K562 (cell line): ENCODE measurements around the gene PDPK1. TPM values are rescaled to one million over a fixed set of nuclear protein-coding genes. Genes with fewer than 3 reads are reported as not detected.

Source experiments
- ATF2 ChIP-seq: sonication (generic); formaldehyde crosslinking; IDR thresholded peaks from 2 replicates; pipeline ENCODE4 v1.8.1; 2022; ENCODE audit warnings: missing genetic modification reagents
- BRD9 ChIP-seq: fragments of 450-650 bp; IDR thresholded peaks from 2 replicates; pipeline ENCODE4 v1.6.1; 2018; ENCODE audit warnings: low read depth; ENCODE audit not compliant: partially characterized antibody
- CC2D1A ChIP-seq: fragments of 450-650 bp; IDR thresholded peaks from 2 replicates; pipeline ENCODE4 v1.6.1; 2017; ENCODE audit warnings: mild to moderate bottlenecking
- ELF1 ChIP-seq: fragments of 200-800 bp; sonication (Bioruptor generic); IDR thresholded peaks from 2 replicates; pipeline ENCODE4 v1.6.1; 2016; ENCODE audit warnings: missing genetic modification characterization, missing compliant biosample characterization
- ETS2 ChIP-seq: IDR thresholded peaks from 2 replicates; pipeline ENCODE4 v1.6.1; 2016; ENCODE audit warnings: borderline replicate concordance, missing genetic modification characterization, mild to moderate bottlenecking, moderate library complexity, missing compliant biosample characterization; ENCODE audit not compliant: poor library complexity, severe bottlenecking
- HEY1 ChIP-seq: fragments of 250-450 bp; sonication (Bioruptor Pico); IDR thresholded peaks from 2 replicates; pipeline ENCODE4 v1.5.0; 2020; ENCODE audit warnings: mild to moderate bottlenecking, moderate library complexity, borderline replicate concordance
- KDM1A ChIP-seq, 2 experiments: fragments of 450-650 bp; IDR thresholded peaks; 2 replicates each; pipeline ENCODE4 v1.6.1; 2016; ENCODE audit warnings: mild to moderate bottlenecking in 2 of 2
- MECOM ChIP-seq: fragments of 250-450 bp; sonication (Bioruptor Pico); IDR thresholded peaks from 2 replicates; pipeline ENCODE4 v1.8.0; 2022; ENCODE audit warnings: inconsistent platforms
- MEF2D ChIP-seq: conservative IDR thresholded peaks from 2 replicates; pipeline ENCODE4 v1.6.1; 2016; ENCODE audit warnings: low read depth, missing genetic modification characterization, missing compliant biosample characterization
- MEIS2 ChIP-seq: fragments of 450-650 bp; IDR thresholded peaks from 2 replicates; pipeline ENCODE4 v1.6.1; 2014; ENCODE audit warnings: mild to moderate bottlenecking; ENCODE audit not compliant: partially characterized antibody
- PHTF2 ChIP-seq: fragments of 250-450 bp; sonication (Bioruptor Pico); IDR thresholded peaks from 2 replicates; pipeline ENCODE4 v1.5.0; 2021; ENCODE audit warnings: mild to moderate bottlenecking
- POLR2AphosphoS5 ChIP-seq: IDR thresholded peaks from 2 replicates; pipeline ENCODE4 v1.6.1; 2011; ENCODE audit warnings: mild to moderate bottlenecking, low read depth, low read length, moderate library complexity; ENCODE audit not compliant: control insufficient read depth, insufficient read depth
- POU5F1 ChIP-seq: fragments of 150-350 bp; IDR thresholded peaks from 2 replicates; pipeline ENCODE4 v1.6.1; 2014; ENCODE audit warnings: borderline replicate concordance, low read length, low read depth, mild to moderate bottlenecking; ENCODE audit not compliant: partially characterized antibody
- RBM17 ChIP-seq: fragments of 200-400 bp; formaldehyde crosslinking; IDR thresholded peaks from 2 replicates; pipeline ENCODE4 v1.6.1; 2017; ENCODE audit warnings: low read depth, mild to moderate bottlenecking, low read length, borderline replicate concordance
- RFX1 ChIP-seq: fragments of 450-650 bp; IDR thresholded peaks from 2 replicates; pipeline ENCODE4 v1.6.1; 2016; ENCODE audit warnings: mild to moderate bottlenecking, moderate library complexity
- SAP30 ChIP-seq: fragments of 200-600 bp; sonication (generic); IDR thresholded peaks from 2 replicates; pipeline ENCODE4 v1.6.1; 2012; ENCODE audit warnings: borderline replicate concordance, low read depth, mild to moderate bottlenecking, moderate library complexity, low read length, control low read depth, inconsistent platforms; ENCODE audit not compliant: insufficient read depth, poor library complexity, severe bottlenecking
- SMAD4 ChIP-seq: fragments of 250-450 bp; sonication (Bioruptor Pico); conservative IDR thresholded peaks from 2 replicates; pipeline ENCODE4 v1.8.0; 2021; ENCODE audit warnings: inconsistent platforms, mild to moderate bottlenecking, moderate library complexity
- TFE3 ChIP-seq: fragments of 450-650 bp; formaldehyde crosslinking; IDR thresholded peaks from 2 replicates; pipeline ENCODE4 v1.4.0; 2020; ENCODE audit warnings: mild to moderate bottlenecking, mixed read lengths
- YY1 ChIP-seq, 3 experiments: IDR thresholded peaks; 2 replicates each; pipeline ENCODE4 v1.6.1; 2011; ENCODE audit warnings: low read length in 2 of 3, mild to moderate bottlenecking in 2 of 3, moderate library complexity in 2 of 3, borderline replicate concordance in 1 of 3, control low read depth in 1 of 3, low read depth in 1 of 3; ENCODE audit not compliant: insufficient read depth in 3 of 3, insufficient replicate concordance in 2 of 3, control insufficient read depth in 1 of 3, insufficient read length in 1 of 3; ENCODE audit errors: extremely low read depth in 1 of 3
- ZBTB9 ChIP-seq: fragments of 450-650 bp; formaldehyde crosslinking; IDR thresholded peaks from 2 replicates; pipeline ENCODE4 v1.4.0; 2020; ENCODE audit warnings: mild to moderate bottlenecking, moderate library complexity
- ZNF3 ChIP-seq: fragments of 250-450 bp; sonication (Bioruptor Pico); IDR thresholded peaks from 2 replicates; pipeline ENCODE4 v1.5.0; 2021; ENCODE audit warnings: mild to moderate bottlenecking, moderate library complexity
- ZNF324 ChIP-seq: fragments of 250-450 bp; sonication (Bioruptor Pico); IDR thresholded peaks from 2 replicates; pipeline ENCODE4 v1.4.0; 2020; ENCODE audit warnings: mild to moderate bottlenecking
- ZNF76 ChIP-seq: fragments of 250-450 bp; sonication (Bioruptor Pico); IDR thresholded peaks from 2 replicates; pipeline ENCODE4 v1.4.0; 2020; ENCODE audit warnings: mild to moderate bottlenecking, moderate library complexity, borderline replicate concordance
- polyA plus RNA-seq, 8 experiments: library from polyadenylated mRNA; depleted of rRNA in 4 of 8; stranded (reverse) in 5 of 8; unstranded in 3 of 8; fragments of >200 nt; fragmentation: Nextera tagmentation in 2 of 8; fragmentation: Illumina TruSeq in 1 of 8; extraction: Ambion mirVana in 2 of 8; extraction: Trizol in 1 of 8; gene quantifications; 2 replicates each; pipeline versions ENCODE4 v1.2.1 to v1.2.3, GENCODE V29; 2011 to 2014; ENCODE audit warnings: inconsistent platforms in 1 of 8, missing spikeins in 1 of 8
- total RNA-seq, 7 experiments: library from RNA; depleted of rRNA in 6 of 7; stranded (reverse); fragments of >200 nt in 6 of 7; fragmentation: Illumina TruSeq in 2 of 7; extraction: Trizol in 2 of 7; gene quantifications; 2 replicates each; pipeline versions ENCODE4 v1.2.1 to v1.2.3, GENCODE V29; 2011 to 2021; ENCODE audit warnings: low replicate concordance in 1 of 7

The PDPK1 gene
- total and polyA plus RNA-seq, 9 of the 15 experiments (the other 6 are each of a cell fraction or from before 2014, with no cell fraction given) = 4.0 to 37.2 (median 18.7) TPM

- TF ChIP-seq PHTF2 = no peak
- no peak for TF ChIP-seq MECOM (CRISPR knock-in tag)
- no peak for TF ChIP-seq ATF2
- no peak for TF ChIP-seq SMAD4
- TF ChIP-seq BRD9 = no peak
- TF ChIP-seq MEIS2 = peak; percentile 84
- no peak for TF ChIP-seq SAP30
- no peak for TF ChIP-seq ZNF3
- TF ChIP-seq POLR2AphosphoS5 = 0 out of 2 replicates have a peak, but pooled peaks have one; percentile 40
- no peak for TF ChIP-seq CC2D1A
- no peak for TF ChIP-seq ELF1 (tag)
- no peak; the same call in 1 of the 2 replicates for TF ChIP-seq ZBTB9 (CRISPR knock-in tag)
- no peak for TF ChIP-seq RFX1
- no peak for TF ChIP-seq ETS2 (tag)
- 0 out of 2 replicates have a peak, but pooled peaks have one; percentile 38 for TF ChIP-seq HEY1 (CRISPR knock-in tag)
- no peak for TF ChIP-seq ZNF324 (CRISPR knock-in tag)
- TF ChIP-seq YY1 (IDR thresholded peaks at IDR 0.05; ENCODE audit: borderline replicate concordance in 1 of 3, control insufficient read depth in 1 of 3, extremely low read depth in 1 of 3, insufficient read depth in 3 of 3, insufficient read length in 1 of 3, insufficient replicate concordance in 2 of 3, low read depth in 1 of 3, low read length in 2 of 3) = peak in 1 of 3 experiments; percentile 7
- TF ChIP-seq KDM1A (IDR thresholded peaks at IDR 0.05) = no peak
- no peak for TF ChIP-seq POU5F1
- no peak for TF ChIP-seq ZNF76 (CRISPR knock-in tag)
- TF ChIP-seq TFE3 (CRISPR knock-in tag) = no peak
- TF ChIP-seq RBM17 = no peak
- TF ChIP-seq MEF2D (tag) = no peak
Observed at GRCh38 chr16:2531696-2532493, 5.9 kb upstream of the PDPK1 start (continued).
